PC-3 (cell line): ENCODE data around the gene INPP5F.

Experiments used
- CTCF ChIP-seq: fragments of 300-600 bp; sonication (generic); conservative IDR thresholded peaks from 2 replicates; pipeline ENCODE4 v1.5.1; 2017; ENCODE audit warnings: antibody characterized with exemption, low read depth, mild to moderate bottlenecking, low read length
- EZH2 ChIP-seq: fragments of 300-600 bp; sonication (generic); IDR thresholded peaks from one replicate; pipeline ENCODE4 v1.6.1; 2017; ENCODE audit warnings: antibody characterized with exemption, mild to moderate bottlenecking, low read length; ENCODE audit not compliant: unreplicated experiment
- EZH2phosphoT487 ChIP-seq: fragments of 300-600 bp; sonication (generic); IDR thresholded peaks from 2 replicates; pipeline ENCODE4 v1.6.1; 2018; ENCODE audit warnings: mild to moderate bottlenecking, antibody characterized with exemption, low read length, borderline replicate concordance

GRCh38 chr10:119703903-119704508 lies 21.8 kb upstream of the INPP5F start:
- TF ChIP-seq CTCF: no peak
- no peak for TF ChIP-seq EZH2
- TF ChIP-seq EZH2phosphoT487: no peak
